Esophagus muscularis mucosa (tissue), 4 donors: ENCODE measurements around the gene TWIST1. TPM values are rescaled to one million over a fixed set of nuclear protein-coding genes. Genes with fewer than 3 reads are reported as not detected.

Experiments
- DNase-seq: peaks from one replicate; pipeline ENCODE4 v3.0.0-alpha.2; 2017; ENCODE audit errors: extremely low spot score
- H3K27ac ChIP-seq, 4 donors: fragments of 200-600 bp; sonication (generic); replicated peaks in 1 of 4; 1 replicate in 3 of 4; 2 replicates in 1 of 4; pipeline ENCODE4 v1.5.1; 2016 to 2019; ENCODE audit warnings: mild to moderate bottlenecking in 1 of 4
- H3K27me3 ChIP-seq, 4 donors: fragments of 200-600 bp; sonication (generic); one replicate each; pipeline versions ENCODE4 v1.5.1 to v1.6.0; 2016 to 2019
- H3K36me3 ChIP-seq, 4 donors: fragments of 200-600 bp; sonication (generic); one replicate each; pipeline ENCODE4 v1.5.1; 2016 to 2019
- H3K4me1 ChIP-seq, 4 donors: fragments of 200-600 bp; sonication (generic); one replicate each; pipeline ENCODE4 v1.5.1; 2016 to 2019
- H3K4me3 ChIP-seq, 4 donors: fragments of 200-600 bp; sonication (generic); 1 replicate in 2 of 4; 2 replicates in 2 of 4; pipeline ENCODE4 v1.5.1; 2016 to 2019; ENCODE audit warnings: mild to moderate bottlenecking in 4 of 4, moderate library complexity in 1 of 4
- H3K9me3 ChIP-seq, 4 donors: fragments of 200-600 bp; sonication (generic); 1 replicate in 3 of 4; 2 replicates in 1 of 4; pipeline ENCODE4 v1.5.1; 2016 to 2019
- EP300 ChIP-seq: sonication (generic); formaldehyde crosslinking; IDR thresholded peaks from one replicate; pipeline ENCODE4 v1.6.1; 2017; ENCODE audit warnings: antibody characterized with exemption
- POLR2A ChIP-seq: fragments of 450-650 bp; IDR thresholded peaks from one replicate; pipeline ENCODE4 v1.6.1; 2017; ENCODE audit warnings: antibody characterized with exemption, moderate library complexity, mild to moderate bottlenecking, low read depth
- POLR2AphosphoS5 ChIP-seq, 2 donors: sonication (generic); formaldehyde crosslinking; IDR thresholded peaks; one replicate each; pipeline ENCODE4 v1.6.1; 2017; ENCODE audit warnings: antibody characterized with exemption in 2 of 2
- whole genome bisulfite sequencing: methylation state at CpG from one replicate; pipeline ENCODE4 v1.1.5; 2018; 5-methylcytosine and 5-hydroxymethylcytosine counted together
- intact Hi-C: fragments of 100-400 bp; cut with DNase I; formaldehyde crosslinking; loops from one replicate; pipeline ENCODE4 v1.15.1; 2023
- total RNA-seq, 4 donors: library from RNA; depleted of rRNA; stranded (reverse); fragments of >200 nt; gene quantifications; one replicate each; pipeline versions ENCODE4 v1.1.0 to v1.2.1, GENCODE V29; 2016
- TF ChIP-seq, protein P1 (sequence below), 3 experiments: fragments of 200-600 bp in 2 of 3; fragments of 450-650 bp in 1 of 3; sonication (generic) in 2 of 3; IDR thresholded peaks; one replicate each; pipeline ENCODE4 v1.5.1; 2017 to 2019; ENCODE audit warnings: antibody characterized with exemption in 3 of 3, mild to moderate bottlenecking in 2 of 3, moderate library complexity in 1 of 3

The TWIST1 gene
- total RNA-seq, 4 donors from 2014 or later: 15.6 to 18.3 (median 16.1) TPM

DNA sequence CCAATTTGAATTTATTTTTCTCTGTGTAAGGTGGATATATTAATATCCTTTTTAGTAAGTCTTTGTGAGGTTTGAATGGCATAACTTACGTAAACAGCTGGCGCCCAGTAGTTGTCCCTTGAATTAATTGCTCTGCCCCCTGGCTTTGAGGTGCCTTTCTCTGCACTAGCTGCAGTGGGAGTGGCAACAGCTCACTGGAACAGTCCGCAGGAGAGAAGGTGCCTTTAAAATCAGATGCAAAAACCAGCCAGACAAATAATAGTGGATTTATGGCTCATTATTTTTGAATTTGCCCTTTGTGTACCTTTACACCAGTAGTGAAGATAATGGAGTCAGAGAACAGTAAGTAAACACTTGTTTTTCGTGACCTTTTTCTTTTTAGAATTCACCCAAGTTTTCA, 16.0 kb upstream of the TWIST1 start:
- Histone ChIP-seq H3K4me1 (no peaks in the 10 kb centered on the region), H3K4me3 (no peak overlapping the region), H3K27me3 (peaks cover 0 to 5% (median 0%) of the 10 kb centered on the region in 4 donors), H3K36me3 (no peaks in the 10 kb centered on the region), H3K27ac (no peak overlapping the region), H3K9me3 (no peaks in the 10 kb centered on the region)
- WGBS: 79% methylated on average over 4 of the region's 4 CpGs
- intact Hi-C loops: no loop called here
- DNase-seq: no peak
- TF ChIP-seq, protein P1, sequence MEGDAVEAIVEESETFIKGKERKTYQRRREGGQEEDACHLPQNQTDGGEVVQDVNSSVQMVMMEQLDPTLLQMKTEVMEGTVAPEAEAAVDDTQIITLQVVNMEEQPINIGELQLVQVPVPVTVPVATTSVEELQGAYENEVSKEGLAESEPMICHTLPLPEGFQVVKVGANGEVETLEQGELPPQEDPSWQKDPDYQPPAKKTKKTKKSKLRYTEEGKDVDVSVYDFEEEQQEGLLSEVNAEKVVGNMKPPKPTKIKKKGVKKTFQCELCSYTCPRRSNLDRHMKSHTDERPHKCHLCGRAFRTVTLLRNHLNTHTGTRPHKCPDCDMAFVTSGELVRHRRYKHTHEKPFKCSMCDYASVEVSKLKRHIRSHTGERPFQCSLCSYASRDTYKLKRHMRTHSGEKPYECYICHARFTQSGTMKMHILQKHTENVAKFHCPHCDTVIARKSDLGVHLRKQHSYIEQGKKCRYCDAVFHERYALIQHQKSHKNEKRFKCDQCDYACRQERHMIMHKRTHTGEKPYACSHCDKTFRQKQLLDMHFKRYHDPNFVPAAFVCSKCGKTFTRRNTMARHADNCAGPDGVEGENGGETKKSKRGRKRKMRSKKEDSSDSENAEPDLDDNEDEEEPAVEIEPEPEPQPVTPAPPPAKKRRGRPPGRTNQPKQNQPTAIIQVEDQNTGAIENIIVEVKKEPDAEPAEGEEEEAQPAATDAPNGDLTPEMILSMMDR (IDR thresholded peaks at IDR 0.05): no peak
- TF ChIP-seq EP300 (no peak), POLR2A (no peak), POLR2AphosphoS5 (IDR thresholded peaks at IDR 0.05) (no peak)

DNA sequence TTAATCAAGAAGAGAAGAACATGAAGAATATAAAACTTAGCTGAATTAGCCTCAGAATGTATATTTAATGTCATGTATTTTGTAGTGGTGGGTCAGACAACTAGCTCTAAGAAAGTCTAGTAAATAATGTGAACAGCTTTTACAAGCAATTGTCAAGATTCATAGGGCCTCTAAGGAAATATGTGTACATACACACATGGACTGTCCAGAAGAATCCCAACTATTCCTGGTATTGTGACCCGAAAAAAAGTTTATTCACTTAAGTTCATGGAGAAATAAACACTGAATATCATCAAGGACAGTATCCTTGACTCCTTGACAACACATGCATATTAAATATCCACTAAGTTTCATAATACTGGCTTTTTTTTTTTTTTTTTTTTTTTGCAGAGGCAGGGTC, 11.4 kb upstream of the TWIST1 start:
- 60% methylated on average over 1 of the region's 1 CpG for WGBS
- intact Hi-C loops: loop anchor here (10.0 kb wide), 1 partner anchor 366 kb away; no protein-coding TSS in a partner anchor
- H3K4me3 ChIP-seq: no peak overlapping the region
- DNase-seq: no peak
- no peaks in the 10 kb centered on the region for H3K9me3 ChIP-seq
- no peak overlapping the region for H3K27ac ChIP-seq
- H3K4me1 ChIP-seq: no peaks in the 10 kb centered on the region
- no peaks in the 10 kb centered on the region for H3K36me3 ChIP-seq
- H3K27me3 ChIP-seq: peaks cover 0 to 5% (median 0%) of the 10 kb centered on the region in 4 donors
- TF ChIP-seq EP300: no peak
- TF ChIP-seq POLR2AphosphoS5 (IDR thresholded peaks at IDR 0.05): no peak
- TF ChIP-seq, protein P1 (IDR thresholded peaks at IDR 0.05): no peak
- no peak for TF ChIP-seq POLR2A

DNA sequence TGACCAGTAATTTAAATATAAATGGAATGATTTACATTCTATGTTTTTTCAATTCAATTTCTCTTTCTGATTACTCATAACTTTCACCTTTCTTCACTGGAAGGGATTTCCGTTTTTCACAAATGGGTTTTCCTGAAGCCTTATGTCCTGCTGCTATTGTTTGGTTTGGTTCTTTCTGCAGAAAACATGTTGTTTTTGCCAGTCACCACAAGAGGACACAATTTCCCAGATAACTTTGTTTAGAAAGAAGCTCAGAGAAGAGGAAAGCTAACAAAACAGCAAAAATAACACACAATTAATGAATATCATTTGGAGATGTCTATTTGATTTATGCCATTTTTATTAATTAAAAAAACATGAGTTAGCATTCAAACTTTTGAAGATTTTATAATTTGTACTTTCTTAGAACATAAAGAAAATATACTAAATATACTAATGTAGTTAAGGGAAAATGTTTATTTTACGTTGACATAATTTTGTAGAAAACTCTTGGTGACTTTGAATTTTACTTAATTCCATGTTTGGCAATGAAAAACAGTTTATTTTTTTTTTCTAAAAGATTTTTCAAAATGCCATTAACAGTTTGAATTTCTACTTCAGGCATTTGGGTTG, 4.6 kb upstream of the TWIST1 start:
- WGBS: 48% methylated on average over 2 of the region's 2 CpGs
- no peak for DNase-seq
- Histone ChIP-seq H3K27me3 (peaks cover 0 to 32% (median 8%) of the 10 kb centered on the region in 4 donors), H3K27ac (no peak overlapping the region), H3K4me1 (peaks cover 8 to 19% (median 15%) of the 10 kb centered on the region in 4 donors), H3K4me3 (no peak overlapping the region), H3K36me3 (no peaks in the 10 kb centered on the region), H3K9me3 (no peaks in the 10 kb centered on the region)
- no peak for TF ChIP-seq POLR2AphosphoS5 (IDR thresholded peaks at IDR 0.05)
- TF ChIP-seq, protein P1 (IDR thresholded peaks at IDR 0.05): peak; percentile 29 to 54 (median 37)
- TF ChIP-seq EP300: no peak
- TF ChIP-seq POLR2A: no peak
- intact Hi-C loops: loop anchor here (10.0 kb wide), 1 partner anchor 373 kb away; no protein-coding TSS in a partner anchor

DNA sequence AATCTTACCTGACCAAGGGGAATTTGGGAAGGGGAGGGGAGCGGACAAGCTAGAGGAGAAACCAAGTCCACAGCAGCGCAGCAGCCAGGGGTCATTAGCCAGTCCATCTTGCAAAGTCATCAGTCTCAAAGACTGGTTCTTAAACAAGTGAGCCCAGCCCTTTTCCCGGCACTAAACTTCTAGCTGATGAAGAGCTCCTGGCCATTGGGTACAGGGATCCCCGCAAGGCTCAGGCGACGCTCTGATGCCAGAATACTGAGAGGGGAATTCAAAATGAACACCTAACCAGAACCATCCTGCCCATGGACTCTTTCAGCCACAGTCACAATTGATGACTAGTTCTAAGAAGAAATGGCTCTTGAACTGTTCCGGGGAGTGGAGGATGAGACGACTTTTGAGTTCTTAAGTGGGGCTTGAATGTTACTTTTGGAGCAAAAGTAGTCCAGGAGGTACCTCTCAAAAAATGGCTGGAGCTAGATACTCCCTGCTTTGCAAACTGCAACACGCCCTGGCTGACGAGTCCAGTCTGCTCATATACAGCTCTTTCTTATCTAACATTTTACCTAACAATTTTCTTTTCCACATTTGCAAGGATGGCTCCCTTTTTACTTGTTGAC, 2.5 kb upstream of the TWIST1 start:
- H3K27me3 ChIP-seq: peaks cover 0 to 48% (median 8%) of the 10 kb centered on the region in 4 donors
- WGBS: 64% methylated on average over 10 of the region's 10 CpGs

More for the DNA sequence above, 2.5 kb upstream of the TWIST1 start:
- Histone ChIP-seq H3K4me1 (peaks cover 16 to 35% (median 26%) of the 10 kb centered on the region in 4 donors), H3K9me3 (no peaks in the 10 kb centered on the region), H3K36me3 (no peaks in the 10 kb centered on the region), H3K27ac (no peak overlapping the region), H3K4me3 (no peak overlapping the region)
- DNase-seq: no peak
- intact Hi-C loops: loop anchor here (10.0 kb wide), 1 partner anchor 375 kb away; no protein-coding TSS in a partner anchor
- no peak for TF ChIP-seq POLR2AphosphoS5 (IDR thresholded peaks at IDR 0.05)
- TF ChIP-seq, protein P1 (IDR thresholded peaks at IDR 0.05): no peak
